NB4 (cell line): ENCODE results near the gene SHB.

Experiments
- POLR2A ChIP-seq: IDR thresholded peaks from 2 replicates; pipeline ENCODE4 v1.6.1; 2011; ENCODE audit warnings: mild to moderate bottlenecking; ENCODE audit not compliant: insufficient read length; ENCODE audit errors: extremely low read depth
- TF ChIP-seq, protein P1 (sequence below): IDR thresholded peaks from one replicate; pipeline ENCODE4 v1.5.1; 2012; ENCODE audit warnings: low read depth, low read length

DNA sequence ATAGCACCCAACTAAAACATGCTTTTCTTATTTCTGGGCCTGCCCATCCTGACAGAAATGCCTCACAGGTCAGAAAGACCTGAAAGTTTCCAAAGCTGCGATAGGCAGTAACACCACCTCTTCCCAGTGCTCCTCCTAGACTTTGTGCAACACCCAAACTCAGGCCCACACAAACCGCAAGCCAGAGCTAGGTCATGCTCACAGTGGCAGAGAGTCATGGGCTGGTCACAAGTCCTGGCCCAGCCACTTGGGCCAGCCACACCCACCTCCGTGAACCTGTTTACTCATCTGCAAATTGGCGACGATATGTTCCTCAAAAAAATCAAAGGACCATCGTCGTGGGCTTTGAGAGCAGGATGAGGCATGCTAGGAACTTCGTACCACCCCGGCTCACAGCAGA, 121.0 kb downstream of the SHB start:
- TF ChIP-seq, protein P1, sequence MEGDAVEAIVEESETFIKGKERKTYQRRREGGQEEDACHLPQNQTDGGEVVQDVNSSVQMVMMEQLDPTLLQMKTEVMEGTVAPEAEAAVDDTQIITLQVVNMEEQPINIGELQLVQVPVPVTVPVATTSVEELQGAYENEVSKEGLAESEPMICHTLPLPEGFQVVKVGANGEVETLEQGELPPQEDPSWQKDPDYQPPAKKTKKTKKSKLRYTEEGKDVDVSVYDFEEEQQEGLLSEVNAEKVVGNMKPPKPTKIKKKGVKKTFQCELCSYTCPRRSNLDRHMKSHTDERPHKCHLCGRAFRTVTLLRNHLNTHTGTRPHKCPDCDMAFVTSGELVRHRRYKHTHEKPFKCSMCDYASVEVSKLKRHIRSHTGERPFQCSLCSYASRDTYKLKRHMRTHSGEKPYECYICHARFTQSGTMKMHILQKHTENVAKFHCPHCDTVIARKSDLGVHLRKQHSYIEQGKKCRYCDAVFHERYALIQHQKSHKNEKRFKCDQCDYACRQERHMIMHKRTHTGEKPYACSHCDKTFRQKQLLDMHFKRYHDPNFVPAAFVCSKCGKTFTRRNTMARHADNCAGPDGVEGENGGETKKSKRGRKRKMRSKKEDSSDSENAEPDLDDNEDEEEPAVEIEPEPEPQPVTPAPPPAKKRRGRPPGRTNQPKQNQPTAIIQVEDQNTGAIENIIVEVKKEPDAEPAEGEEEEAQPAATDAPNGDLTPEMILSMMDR: no peak
- TF ChIP-seq POLR2A: no peak
